HG03196 (cell line): ENCODE data around the gene ARL1.
A peak's percentile ranks its signal among the peaks of the same experiment; 100 is the strongest.
"Not testable (repeated sequence)": the region's sequence is repeated elsewhere in the genome, so short reads cannot be mapped to it uniquely, and the experiment has no call there.

Experiments used
- ATAC-seq: cut with Tn5 transposase; IDR thresholded peaks from one replicate; pipeline ENCODE4 v1.9.1; 2021; ENCODE audit not compliant: unreplicated experiment

ARL1 gene

DNA sequence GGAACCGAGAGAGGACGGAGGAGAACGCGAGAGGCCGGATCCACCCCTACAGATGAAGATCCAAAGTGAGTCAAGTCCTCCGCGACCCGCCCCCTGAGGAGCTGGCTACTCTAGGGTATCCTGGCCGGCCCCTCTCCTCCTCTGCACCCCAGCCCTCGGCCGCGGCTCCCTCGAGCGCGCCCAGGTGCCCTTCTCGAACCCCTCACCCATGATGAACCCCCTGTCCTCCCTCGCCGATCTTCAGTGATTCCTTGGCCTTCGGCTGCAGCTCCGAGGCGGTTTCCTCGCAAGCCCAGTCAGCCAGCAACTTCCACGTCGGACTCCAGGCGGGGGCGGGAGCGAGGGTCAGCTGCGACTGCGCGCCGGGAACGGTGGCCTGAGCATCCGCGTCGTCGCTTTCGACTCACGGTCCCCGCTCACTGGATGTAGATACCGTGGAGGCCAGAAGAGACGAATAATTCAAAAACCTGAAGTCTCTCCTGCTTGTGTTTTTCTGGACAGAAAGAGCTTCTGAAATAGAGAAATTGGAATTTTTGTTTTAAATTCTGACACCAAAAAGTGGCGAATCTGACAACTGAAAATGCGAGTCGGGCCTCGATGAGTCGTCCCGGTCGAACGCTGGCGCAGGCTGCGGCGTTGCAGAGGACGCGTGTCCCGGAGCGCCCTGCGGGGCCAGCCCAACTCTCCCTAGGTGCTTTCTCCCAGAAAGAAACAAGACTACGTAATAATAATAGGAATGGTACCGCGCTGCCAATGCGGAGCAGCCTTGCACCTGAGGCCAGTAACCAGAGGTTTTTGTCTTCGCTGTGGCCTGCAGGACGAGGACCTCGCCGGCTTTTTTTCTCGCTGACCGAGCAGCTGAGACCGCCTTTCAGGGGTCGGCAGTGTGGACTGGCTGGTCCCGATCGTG lies at the start of gene ARL1:
TSS of gene ARL1 (minus strand) at position 337 of the 910 bp plus-strand sequence. CDS start at position 210, 127 bp downstream.
- ATAC-seq: peak; percentile 84

DNA sequence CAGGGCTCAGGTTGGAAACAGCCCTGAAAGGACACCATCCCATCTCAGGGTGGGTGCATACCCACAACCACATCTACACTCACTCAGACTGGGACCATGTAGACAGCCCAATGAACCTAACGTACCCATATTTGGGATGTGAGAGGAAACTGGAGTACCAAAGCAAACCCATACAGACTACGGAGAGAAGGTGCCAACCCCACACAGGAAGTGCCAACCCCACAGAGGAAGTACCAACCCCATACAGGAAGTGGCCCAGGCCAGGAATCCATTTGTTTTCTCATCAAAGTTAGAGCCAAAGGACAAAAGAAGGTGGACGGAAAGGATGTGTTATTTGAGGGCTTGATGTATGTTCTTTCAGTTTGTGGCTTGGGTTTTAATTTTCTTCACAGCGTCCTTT lies 48.1 kb upstream of the ARL1 start:
- no peak for ATAC-seq

DNA sequence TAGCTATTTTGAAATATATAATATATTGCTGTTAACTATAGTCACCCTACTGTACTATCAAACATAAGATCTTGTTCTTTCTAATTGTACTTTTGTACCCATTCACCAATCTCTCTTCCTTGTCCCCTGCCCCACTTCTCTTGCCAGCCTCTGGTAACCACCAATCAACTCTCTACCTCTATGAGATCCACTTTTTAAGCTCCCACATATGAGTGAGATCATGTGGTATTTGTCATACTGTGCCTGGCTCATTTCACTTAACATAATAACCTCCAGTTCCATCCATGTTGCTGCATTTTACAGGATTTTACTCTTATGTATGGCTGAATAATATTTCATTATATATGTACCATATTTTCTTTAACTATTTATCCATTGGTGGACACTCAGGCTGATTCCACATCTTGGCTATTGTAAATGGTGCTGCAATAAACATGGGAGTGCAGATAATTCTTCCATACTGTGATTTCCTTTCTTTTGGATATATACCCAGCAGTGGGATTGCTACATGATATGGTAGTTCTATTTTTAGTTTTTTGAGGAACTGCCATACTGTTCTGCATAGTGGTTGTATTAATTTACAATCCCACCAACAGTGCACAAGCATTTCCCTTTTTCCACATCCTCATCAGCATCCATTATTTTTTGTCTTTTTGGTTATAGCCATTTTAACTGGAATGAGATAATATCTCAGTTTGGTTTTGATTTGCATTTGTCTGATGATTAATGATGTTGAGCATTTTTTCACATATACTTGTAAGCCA lies 34.1 kb upstream of the ARL1 start:
- ATAC-seq: no peak

DNA sequence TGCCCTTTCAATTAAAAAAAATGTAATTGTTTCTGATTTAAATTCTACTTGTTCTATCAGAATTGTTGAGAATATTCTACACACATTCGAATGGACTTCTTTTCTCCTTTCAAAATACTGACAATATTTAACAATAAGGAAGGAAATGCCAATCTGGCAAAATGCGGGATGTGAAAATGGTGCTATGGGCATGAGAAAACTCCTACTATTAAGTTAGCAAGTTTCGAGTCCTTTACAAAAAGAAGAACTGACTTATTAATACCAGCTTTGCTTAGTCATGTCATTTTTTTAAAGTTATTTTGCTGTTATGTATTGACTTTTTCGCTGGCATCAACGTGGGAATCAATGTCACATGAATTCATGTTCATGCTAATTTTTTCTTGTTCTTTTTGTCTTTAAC lies 31.7 kb upstream of the ARL1 start:
- no peak for ATAC-seq

DNA sequence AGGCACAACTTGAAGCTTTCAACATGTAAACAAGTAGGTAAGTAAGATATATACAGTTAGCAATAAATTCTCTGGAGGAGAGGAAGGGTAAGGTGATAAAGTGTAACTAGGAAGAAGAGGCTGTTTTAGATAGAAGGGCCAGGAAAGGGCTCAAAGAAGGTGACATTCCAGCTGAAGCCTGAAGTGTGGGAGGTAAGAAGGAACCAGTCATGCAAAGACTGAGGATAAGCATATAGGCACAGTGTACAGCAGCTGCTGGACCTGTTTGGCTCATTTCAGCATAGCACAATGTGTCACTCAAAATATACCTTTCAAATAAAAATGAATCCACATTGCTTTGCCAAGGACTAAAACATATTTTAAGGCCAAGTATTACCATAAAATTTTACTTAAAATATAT lies 28.6 kb upstream of the ARL1 start:
- ATAC-seq: no peak

DNA sequence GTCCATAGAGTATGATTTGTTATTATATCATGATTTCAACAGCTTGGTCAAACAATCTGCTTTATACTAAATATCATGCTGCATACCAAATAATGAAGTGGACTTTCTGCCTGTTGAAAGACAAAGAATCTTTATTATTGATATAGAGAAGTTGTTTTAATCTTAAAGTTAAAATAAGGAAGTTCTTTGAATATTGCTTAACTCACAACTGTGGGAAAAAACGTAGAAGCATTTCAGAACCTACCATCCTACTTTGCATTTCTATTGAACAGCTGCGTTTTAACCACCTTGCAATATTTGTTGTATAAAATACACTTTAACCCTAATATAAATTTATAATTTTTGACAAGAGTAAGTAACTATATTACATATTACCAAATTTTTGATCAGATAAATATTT lies 22.9 kb upstream of the ARL1 start:
- ATAC-seq: no peak

DNA sequence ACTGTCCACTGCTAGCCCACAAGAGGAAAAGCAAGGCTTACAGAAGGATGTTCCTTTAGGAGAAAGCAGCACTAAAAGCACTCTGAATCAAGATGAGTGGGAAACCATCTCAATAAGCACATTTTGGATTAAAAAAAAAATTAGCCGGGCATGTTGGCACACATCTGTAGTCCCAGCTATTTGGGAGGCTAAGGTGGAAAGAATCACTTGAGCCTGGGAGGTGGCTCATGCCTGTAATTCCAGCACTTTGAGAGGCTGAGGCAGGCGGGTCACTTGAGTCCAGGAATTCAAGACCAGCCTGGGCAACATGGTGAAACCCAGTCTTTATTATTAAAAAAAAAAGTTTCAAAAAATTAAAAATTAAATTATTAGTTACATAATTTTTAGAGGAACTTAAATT lies 17.0 kb upstream of the ARL1 start:
- ATAC-seq: no peak

DNA sequence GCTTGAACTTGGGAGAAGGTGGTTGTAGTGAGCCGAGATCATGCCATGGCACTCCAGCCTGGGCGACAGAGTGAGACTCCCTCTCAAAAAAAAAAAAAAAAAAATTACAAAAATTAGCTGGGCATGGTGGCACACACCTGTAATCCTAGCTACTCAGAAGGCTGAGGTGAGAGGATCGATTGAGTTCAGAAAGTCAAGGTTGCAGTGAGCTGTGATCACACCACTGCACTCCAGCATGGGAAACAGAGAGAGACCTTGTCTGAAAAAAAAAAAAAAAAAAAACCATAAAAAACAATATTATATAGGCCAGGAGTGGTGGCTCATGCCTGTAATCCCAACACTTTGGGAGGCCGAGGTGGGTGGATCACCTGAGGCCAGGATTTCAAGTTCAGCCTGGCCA lies 14.5 kb upstream of the ARL1 start:
- ATAC-seq: not testable (repeated sequence)

DNA sequence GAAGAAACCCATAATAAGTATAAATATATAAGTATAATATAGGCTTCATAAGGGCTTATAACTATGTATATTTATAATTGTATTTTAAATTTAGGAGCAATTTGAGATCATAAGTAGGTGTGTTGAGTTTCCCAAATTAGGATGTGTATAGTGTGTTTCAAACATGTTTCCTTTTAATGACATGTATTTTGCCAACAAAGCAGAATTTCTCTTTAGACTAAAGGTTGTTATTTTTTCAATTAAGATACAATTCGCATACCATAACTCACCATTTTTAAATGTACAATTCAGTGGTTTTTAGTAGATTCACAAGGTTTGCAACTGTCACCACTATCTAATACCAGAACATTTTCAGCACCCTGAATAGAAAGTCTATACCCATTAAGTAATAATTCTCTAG lies 7.7 kb upstream of the ARL1 start:
- ATAC-seq: no peak

DNA sequence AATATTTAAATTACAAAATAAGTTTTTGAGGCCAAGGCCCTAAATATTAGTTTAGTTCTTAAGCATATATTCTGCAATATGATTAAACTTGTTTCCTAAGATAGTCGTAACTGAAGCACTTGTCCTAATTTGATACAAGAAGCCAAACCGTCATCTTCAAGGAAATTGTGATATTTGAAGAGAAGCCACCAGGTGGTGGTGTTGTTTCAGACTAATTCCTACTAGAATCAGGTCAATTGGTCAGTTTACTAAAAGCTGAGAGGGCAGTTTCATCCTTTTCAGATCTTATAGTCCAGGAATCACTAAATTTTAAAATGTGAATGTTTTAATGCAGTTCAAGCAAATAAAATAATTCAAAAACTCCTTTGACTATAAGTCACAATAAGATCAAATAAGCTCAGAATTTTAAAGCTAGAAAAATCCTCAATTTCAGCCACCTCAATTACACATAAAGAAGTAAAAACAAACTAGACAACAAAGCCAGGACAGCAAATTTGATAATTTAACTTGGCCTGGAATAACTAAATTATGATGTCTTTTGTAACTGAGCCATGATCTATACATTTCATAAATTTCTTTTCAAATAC lies 7.1 kb upstream of the ARL1 start:
- ATAC-seq: no peak

DNA sequence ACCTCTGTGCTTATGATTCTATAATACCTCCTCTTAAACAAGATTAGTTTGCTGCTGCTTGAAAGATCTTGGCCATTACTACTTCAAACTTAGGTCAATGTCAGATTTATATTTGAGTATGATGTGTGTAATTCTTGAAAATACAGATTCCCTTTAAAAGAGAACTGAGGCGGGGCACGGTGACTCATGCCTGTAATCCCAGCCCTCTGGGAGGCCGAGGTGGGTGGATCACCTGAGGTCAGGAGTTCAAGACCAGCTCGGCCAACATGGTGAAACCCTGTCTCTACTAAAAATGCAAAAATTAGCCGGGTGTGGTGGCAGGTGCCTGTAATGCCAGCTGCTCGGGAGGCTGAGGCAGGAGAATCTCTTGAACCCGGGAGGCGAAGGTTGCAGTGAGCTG lies 2.6 kb upstream of the ARL1 start:
- not testable (repeated sequence) for ATAC-seq

DNA sequence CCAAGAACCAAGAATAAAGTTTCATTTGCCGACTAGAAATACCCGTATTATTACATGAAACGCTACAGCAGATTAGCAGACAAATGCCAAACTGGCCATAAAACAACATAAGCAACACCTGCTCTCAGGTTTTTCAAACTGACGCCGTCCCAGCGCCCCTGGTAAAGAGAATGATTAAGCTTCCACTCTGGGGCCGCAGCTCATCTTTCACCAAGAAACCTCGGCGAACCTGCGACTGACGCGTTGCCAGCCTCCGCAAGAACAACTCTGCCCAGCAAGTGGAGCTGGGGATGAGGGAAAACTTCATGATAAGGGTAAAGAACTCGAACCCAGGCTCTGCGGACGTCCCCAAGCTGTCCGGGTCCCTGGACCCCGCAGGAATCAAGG lies 530 bp downstream of the ARL1 start:
- ATAC-seq: peak; percentile 24

DNA sequence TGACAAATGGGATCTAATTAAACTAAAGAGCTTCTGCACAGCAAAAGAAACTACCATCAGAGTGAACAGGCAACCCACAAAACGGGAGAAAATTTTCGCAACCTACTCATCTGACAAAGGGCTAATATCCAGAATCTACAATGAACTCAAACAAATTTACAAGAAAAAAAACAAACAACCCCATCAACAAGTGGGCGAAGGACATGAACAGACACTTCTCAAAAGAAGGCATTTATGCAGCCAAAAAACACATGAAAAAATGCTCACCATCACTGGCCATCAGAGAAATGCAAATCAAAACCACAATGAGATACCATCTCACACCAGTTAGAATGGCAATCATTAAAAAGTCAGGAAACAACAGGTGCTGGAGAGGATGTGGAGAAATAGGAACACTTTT lies 16.4 kb downstream of the ARL1 start:
- ATAC-seq: not testable (repeated sequence)

DNA sequence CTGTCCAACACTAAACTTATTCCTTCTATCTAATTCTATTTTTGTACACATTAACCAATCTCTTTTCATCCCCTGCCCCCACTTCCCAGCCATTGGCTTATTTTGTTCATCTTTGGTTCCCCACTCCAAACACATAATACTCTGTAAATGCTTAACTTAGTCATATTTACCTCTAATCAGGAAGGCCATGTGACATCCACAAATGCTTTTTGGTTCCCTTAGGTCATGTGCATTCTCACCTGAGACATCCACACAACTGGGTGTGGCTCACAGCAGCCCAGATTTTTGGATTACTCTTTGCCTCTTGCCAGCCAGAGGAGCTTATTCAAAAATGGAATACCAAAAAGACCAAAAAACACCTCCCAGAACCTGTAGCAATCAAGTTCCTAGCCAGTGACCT lies 28.4 kb downstream of the ARL1 start:
- ATAC-seq: no peak

DNA sequence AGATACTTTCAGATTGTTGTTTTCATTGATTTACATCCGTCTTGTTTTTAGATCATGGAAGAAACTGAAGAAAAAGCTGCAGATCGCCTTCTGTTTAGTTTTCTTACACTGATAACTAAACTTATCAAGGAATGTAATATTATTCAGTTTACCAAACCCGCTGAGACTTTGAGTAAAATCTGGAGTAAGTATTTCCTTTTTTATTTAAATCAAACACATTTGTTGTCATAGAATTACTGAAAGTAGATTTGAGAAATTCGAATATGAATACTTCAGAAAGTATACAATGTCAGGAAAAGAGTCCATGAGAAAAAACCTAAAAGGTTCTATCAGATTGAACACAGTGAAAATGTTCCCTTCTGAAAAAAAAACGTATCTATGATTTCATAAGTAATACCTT lies 32.0 kb downstream of the ARL1 start:
- ATAC-seq: no peak

DNA sequence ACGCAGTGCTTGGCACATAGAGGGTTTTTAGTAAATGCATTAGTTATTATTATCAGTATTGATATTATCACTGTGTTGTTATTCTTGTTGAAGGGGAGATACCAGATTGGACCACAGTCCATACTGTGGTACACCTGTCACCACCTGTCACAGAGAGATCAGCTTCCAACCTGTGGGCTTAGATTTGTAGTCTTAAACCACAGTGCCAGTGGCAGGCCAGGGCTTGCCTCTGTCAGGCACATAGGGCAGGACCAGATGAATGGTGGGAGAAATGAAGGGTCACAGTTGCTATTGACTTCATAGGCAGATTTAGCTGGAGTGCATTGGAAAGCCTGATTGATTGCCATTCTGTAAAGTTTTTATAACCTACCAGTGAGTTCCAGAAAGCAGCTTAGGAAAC lies 35.1 kb downstream of the ARL1 start:
- ATAC-seq: no peak

DNA sequence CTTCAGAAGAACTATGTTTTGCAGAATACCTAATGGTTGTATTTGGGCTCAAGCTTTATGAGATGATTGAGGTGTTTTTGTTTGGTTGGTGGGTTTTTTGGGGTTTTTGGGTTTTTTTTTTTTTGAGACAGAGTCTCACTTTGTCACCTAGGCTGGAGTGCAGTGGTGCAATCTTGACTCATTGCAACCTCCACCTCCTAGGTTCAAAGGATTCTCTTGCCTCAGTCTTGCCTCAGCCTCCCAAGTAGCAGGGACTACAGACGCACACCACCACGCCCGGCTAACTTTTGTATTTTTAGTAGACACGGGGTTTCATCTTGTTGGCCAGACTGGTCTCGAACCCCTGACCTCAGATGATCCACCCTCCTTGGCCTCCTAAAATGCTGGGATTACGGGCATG lies 39.6 kb downstream of the ARL1 start:
- ATAC-seq: no peak

DNA sequence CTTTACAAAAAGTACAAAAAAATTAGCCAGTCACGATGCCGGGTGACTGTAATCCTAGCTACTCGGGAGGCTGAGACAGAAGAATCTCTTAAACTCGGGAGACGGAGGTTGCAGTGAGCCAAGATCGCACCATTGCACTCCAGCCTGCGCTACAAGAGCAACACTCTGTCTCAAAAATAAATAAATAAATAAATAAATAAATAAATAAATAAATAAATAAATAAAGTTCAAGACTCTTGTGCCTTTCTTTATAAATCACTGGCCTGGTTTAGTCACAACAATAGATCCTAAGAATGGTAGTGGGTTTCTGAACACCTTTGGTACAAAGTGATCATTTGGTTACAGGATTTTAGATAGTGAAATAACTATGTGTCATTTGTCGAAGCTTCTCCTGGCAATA lies 46.1 kb downstream of the ARL1 start:
- ATAC-seq: no peak

DNA sequence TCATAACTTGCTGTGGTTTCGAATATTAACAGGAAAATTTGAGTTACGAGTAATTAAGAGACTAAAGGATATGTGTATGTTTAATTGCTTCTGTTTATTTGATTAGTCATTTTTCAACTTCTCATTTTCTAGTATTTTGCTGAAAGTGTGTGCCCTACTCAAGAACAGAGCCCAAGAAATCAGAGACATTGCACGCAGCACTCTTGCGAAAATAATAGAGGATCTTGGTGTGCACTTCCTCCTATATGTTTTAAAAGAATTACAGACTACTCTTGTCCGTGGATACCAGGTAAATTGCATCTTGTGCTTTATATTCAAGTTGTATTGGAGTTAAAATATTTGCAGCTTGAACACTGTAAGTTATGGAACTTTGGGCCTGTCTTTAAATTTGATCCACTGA lies 50.8 kb downstream of the ARL1 start:
- ATAC-seq: no peak

DNA sequence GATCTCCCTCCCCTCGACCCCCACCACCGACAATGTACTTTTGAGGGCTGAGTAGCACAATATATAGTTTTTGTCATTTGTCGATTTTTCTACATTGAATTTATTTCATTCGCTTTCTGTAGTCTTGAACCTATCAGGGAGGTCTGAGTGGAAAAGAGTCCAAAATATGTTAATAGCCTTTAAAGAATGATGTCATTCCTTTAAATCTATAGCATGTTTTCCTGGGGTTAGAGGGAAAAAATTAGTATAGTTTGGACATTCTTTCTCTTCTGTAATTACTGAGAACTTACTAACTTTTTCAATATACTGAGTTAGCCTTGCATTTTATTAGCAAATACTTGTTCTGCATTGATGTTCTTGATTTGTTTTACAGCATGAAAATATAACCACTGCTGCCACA lies 55.9 kb downstream of the ARL1 start:
- no peak for ATAC-seq

DNA sequence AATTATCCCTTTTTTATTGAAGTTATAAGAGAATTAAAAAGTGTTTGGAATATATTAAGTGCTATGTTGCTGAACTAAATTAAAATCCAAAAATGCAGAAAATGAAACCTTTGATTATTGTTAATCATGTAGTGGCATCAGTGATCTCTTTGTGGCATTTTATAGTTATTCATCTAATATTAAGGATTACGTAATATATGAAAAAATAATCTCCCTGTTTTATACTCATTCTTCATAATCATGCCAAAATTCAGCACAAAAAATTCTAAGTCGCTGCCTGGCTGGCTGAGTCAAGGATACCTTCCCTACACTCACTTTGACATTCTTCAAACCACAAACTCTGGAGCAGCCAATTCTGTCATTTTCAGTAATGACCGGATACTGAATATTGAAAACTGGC lies 63.7 kb downstream of the ARL1 start:
- no peak for ATAC-seq
